ENCODE measurements around the gene CHRNA3. TPM values are rescaled to one million over a fixed set of nuclear protein-coding genes. Genes with fewer than 3 reads are reported as not detected.
"Not testable (repeated sequence)": the region's sequence is repeated elsewhere in the genome, so short reads cannot be mapped to it uniquely, and the experiment has no call there.

Gene CHRNA3
- total RNA-seq, 1 donor from 2014 or later: not detected

DNA sequence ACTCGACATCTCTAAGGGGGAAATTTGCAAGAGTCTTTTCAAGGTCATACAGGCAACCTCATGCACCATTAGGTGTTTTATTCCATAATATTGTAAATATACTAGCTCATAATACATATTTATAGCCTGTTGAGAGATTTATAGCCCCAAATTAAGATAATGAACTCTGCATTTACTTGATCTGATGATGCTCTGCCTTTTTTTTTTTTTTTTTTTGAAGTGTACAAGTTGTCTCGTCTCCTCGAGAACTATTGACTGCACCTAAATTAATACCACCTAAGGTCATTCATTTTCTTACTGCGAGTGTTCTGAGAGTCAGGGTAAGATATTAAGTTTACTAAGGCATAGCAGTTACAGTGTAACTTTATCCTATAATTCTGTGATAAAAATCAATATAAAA is 49.4 kb downstream of the CHRNA3 start:
- no peaks in the 10 kb centered on the region for H3K9me3 Mint-ChIP-seq
- peaks cover 11% of the 10 kb centered on the region for H3K27me3 Mint-ChIP-seq
- no peaks in the 10 kb centered on the region for H3K36me3 Mint-ChIP-seq (ENCODE audit: low read depth)
- no peak for DNase-seq
- no peak overlapping the region for H3K27ac Mint-ChIP-seq
- no peak overlapping the region for H3K4me3 Mint-ChIP-seq
- H3K4me1 Mint-ChIP-seq: peaks cover 5% of the 10 kb centered on the region
- intact Hi-C loops (cut with micrococcal nuclease): no loop called here

DNA sequence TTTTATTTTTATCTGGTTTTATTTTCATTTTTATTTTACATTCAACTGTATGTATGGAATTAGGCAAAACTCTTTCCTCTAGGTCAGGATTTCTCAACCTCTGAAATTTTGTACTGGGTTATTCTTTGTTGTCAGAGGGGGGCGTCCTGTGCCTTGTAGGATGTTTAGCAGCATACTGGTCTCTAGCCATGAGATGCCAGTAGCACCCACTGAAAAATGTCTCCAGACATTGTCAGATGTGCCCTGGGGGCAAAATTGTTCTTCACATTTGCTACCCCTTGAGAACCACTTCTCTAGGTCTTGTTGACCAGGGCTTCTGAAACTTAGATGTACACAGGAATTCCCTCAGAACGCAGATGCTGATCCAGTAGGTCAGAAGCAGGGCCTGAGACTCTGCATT is 50.1 kb downstream of the CHRNA3 start:
- peaks cover 15% of the 10 kb centered on the region for H3K27me3 Mint-ChIP-seq
- peaks cover 11% of the 10 kb centered on the region for H3K4me1 Mint-ChIP-seq
- H3K9me3 Mint-ChIP-seq: no peaks in the 10 kb centered on the region
- H3K36me3 Mint-ChIP-seq (ENCODE audit: low read depth): no peaks in the 10 kb centered on the region
- intact Hi-C loops (cut with micrococcal nuclease): no loop called here
- no peak overlapping the region for H3K27ac Mint-ChIP-seq
- H3K4me3 Mint-ChIP-seq: no peak overlapping the region
- no peak for DNase-seq

DNA sequence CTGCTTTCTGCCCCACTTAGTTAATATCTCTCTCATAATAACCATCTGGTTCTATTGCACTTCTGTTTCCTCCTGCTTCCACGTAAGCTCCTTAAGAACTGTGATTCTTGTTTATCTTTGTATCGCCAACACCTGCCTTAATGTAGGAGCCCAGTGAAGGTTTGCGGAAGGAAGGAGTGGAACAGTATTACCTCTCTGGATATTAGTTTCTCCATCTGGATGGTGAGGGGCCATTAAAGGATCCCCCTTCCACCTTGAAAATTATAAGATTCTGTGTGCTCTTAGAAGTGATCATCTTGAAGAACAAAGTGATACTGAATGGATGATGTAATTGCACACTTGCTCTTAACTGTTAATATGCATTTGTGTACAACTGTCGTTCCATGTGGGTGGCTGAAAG is 53.3 kb downstream of the CHRNA3 start:
- DNase-seq: no peak
- peaks cover 26% of the 10 kb centered on the region for H3K27me3 Mint-ChIP-seq
- no peak overlapping the region for H3K4me3 Mint-ChIP-seq
- intact Hi-C loops (cut with micrococcal nuclease): no loop called here
- no peaks in the 10 kb centered on the region for H3K9me3 Mint-ChIP-seq
- no peaks in the 10 kb centered on the region for H3K36me3 Mint-ChIP-seq (ENCODE audit: low read depth)
- peaks cover 22% of the 10 kb centered on the region for H3K4me1 Mint-ChIP-seq
- no peak overlapping the region for H3K27ac Mint-ChIP-seq

DNA sequence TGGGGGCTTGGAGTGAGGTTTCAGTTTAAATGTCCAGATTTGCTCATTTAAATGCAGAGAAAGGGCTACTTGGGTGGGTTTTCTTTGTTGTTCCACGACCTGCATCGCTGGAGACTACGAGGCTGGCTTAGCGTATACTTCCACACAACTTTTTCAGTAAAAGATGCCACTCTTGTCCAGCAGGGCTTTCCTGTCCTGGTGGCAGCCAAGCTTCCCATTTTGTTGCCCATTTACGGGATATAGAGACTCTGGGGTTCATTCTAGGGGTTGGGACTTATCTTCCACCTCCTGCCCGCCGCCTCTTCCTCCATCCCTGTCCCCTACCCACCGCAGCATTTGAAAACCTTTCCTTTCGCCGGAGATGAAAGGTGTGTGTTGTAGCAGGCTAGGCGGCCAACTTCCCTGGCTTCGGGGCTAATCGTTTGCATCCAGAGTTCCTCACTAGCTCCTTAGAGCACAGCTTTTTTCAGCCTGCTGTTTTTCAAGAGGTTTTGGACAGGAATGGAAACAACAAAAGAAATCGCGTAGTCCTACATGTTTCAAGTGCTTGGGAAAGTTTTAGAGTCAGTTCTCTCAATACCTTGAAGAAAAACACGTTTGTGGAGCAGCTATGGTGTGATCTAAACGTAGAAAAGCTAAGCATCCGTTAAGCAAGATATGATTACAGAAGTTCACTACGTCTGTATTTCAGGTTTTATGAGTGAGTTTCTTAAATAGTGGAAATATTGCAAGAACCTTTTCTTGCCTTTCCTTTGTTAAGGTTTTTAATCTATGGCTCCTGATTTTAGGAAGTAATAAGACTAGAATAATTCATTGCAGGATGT is 54.6 kb downstream of the CHRNA3 start:
- H3K27me3 Mint-ChIP-seq: peaks cover 33% of the 10 kb centered on the region
- peak overlapping the region; percentile 43 for H3K27ac Mint-ChIP-seq
- H3K4me1 Mint-ChIP-seq: peaks cover 23% of the 10 kb centered on the region
- H3K36me3 Mint-ChIP-seq (ENCODE audit: low read depth): no peaks in the 10 kb centered on the region
- no peak for DNase-seq
- H3K4me3 Mint-ChIP-seq: peak overlapping the region; percentile 87
- intact Hi-C loops (cut with micrococcal nuclease): loop anchor here (1.0 kb wide), 1 partner anchor 26 kb away; the partner anchor contains the start of gene PSMA4
- no peaks in the 10 kb centered on the region for H3K9me3 Mint-ChIP-seq

DNA sequence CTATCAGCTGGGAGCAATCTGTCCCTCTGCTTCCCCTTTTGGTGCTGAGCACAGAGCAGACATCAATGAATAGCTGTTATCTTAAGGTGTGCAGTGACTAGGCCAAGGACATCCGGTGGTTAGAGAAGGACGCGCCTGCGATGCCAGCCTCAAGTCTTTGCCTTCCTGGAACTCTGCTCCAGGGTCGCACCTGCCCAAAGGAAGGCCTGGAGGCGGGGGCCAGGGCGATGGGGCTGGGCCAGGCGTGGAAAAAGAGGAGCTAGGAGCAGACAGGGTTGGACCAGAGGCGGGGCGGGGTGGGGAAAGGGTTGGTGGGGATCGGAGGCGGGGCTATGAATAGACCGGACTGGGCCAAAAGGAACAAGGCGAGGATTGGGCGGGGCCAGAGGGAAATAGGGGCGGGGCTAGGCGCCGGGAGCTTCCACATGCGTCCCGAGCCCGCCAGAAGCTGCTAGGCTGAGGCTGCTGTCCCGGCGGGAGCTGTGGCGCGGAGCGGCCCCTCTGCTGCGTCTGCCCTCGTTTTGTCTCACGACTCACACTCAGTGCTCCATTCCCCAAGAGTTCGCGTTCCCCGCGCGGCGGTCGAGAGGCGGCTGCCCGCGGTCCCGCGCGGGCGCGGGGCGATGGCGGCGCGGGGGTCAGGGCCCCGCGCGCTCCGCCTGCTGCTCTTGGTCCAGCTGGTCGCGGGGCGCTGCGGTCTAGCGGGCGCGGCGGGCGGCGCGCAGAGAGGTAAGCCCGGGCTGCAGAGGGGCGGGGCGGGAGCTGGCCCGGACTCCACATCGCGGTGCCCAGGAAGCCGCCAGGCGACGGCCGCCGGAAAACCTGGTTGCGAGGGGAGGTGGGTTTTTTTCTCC is 55.5 kb downstream of the CHRNA3 start, which contains the start of gene CHRNA5:
TSS of gene CHRNA5 (plus strand) at position 424 of the 854 bp plus-strand sequence. CDS start at position 624, 200 bp downstream.
- intact Hi-C loops (cut with micrococcal nuclease): loop anchor here (1.0 kb wide), 1 partner anchor 25 kb away; the partner anchor contains the start of gene PSMA4
- DNase-seq: peak; percentile 87
- peaks cover 33% of the 10 kb centered on the region for H3K27me3 Mint-ChIP-seq
- no peaks in the 10 kb centered on the region for H3K9me3 Mint-ChIP-seq
- peak within 1 kb of the TSS; percentile 87 for H3K4me3 Mint-ChIP-seq
- peak within 1 kb of the TSS; percentile 78 for H3K27ac Mint-ChIP-seq
- no peaks in the 10 kb centered on the region for H3K36me3 Mint-ChIP-seq (ENCODE audit: low read depth)
- peaks cover 23% of the 10 kb centered on the region for H3K4me1 Mint-ChIP-seq

DNA sequence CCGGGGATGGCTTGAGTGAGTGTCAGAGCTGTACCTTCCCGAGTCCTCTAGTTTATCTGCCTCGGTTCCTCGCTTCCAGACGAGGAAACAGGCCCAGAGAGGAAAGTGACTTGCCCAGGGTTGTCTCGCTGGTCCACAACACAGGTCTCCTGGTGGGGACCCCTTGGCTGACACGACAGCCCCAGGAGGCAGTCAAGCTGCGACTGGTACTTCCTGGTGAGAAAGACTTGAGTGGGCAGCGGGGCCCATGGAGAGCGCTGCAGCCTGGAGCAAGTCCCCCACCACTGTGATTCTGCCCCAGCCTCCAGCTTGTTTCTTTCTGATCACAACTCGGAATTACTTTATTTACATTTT is 56.1 kb downstream of the CHRNA3 start:
- intact Hi-C loops (cut with micrococcal nuclease): loop anchor here (1.0 kb wide), 1 partner anchor 24 kb away; the partner anchor contains the start of gene PSMA4
- Mint-ChIP-seq H3K36me3 (ENCODE audit: low read depth) (no peaks in the 10 kb centered on the region), H3K27me3 (peaks cover 33% of the 10 kb centered on the region), H3K4me1 (peaks cover 23% of the 10 kb centered on the region), H3K9me3 (no peaks in the 10 kb centered on the region), H3K27ac (no peak overlapping the region), H3K4me3 (peak overlapping the region; percentile 87)
- no peak for DNase-seq

DNA sequence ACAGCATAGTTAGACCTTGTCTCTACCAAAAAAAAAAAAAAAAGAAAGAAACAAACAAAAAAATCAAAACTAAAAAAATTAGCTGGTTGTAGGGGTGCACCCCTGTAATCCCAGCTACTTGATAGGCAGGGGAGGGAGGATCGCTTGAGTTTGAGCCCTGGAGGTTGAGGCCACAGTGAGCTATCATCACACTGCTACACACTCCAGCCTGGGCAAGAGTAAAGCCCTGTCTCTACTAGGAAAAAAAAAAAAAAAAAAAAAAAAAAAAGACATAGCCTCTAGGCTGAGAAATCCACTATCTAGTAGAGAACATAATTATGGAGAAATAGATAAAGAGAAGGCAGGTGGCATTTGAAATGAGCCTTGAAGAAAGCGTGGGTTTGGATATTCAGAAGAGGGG is 57.7 kb downstream of the CHRNA3 start:
- H3K27me3 Mint-ChIP-seq: peaks cover 37% of the 10 kb centered on the region
- no peak for DNase-seq
- no peaks in the 10 kb centered on the region for H3K36me3 Mint-ChIP-seq (ENCODE audit: low read depth)
- H3K27ac Mint-ChIP-seq: no peak overlapping the region
- peaks cover 23% of the 10 kb centered on the region for H3K4me1 Mint-ChIP-seq
- intact Hi-C loops (cut with micrococcal nuclease): no loop called here
- H3K4me3 Mint-ChIP-seq: no peak overlapping the region
- H3K9me3 Mint-ChIP-seq: no peaks in the 10 kb centered on the region

DNA sequence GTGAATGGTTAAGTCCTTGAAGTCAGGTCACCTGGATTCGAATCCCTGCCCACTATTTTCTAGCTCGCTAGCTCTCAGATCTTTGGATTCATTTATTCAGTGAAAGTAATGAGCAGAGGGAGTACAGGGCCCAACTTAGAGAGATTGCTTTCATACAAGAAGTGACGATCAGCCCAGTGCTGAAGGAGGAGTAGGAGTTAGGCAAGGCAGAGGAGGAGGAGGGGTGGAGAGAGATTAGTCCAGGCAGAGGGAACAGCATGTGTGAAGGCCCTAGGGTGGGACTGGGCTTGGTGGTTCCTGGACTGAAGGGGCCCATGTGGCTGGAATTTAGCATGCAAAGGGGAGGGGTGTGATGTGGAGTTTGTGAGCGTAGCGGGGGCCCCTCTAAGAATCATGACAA is 59.3 kb downstream of the CHRNA3 start:
- no peak for DNase-seq
- no peak overlapping the region for H3K4me3 Mint-ChIP-seq
- peaks cover 19% of the 10 kb centered on the region for H3K4me1 Mint-ChIP-seq
- no peaks in the 10 kb centered on the region for H3K9me3 Mint-ChIP-seq
- H3K36me3 Mint-ChIP-seq (ENCODE audit: low read depth): no peaks in the 10 kb centered on the region
- H3K27ac Mint-ChIP-seq: no peak overlapping the region
- H3K27me3 Mint-ChIP-seq: peaks cover 28% of the 10 kb centered on the region
- intact Hi-C loops (cut with micrococcal nuclease): no loop called here

DNA sequence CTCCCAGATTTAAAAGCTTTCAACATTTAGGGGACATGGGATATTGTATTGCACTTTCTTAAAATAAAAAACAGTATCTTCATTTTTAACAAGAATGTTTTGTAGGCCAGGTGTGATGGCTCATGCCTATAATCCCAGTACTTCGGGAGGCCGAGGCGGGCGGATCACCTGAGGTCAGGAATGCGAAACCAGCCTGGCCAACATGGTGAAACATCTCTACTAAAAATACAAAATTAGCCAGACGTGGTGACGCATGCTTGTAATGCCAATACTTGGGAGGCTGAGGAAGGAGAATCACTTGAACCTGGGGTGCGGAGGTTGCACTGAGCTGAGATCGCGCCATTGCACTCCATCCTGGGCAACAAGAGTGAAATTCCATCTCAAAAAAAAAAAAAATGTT is 60.6 kb downstream of the CHRNA3 start:
- H3K4me3 Mint-ChIP-seq; H3K27ac Mint-ChIP-seq; intact Hi-C loops (cut with micrococcal nuclease); DNase-seq; H3K9me3 Mint-ChIP-seq; H3K36me3 Mint-ChIP-seq (ENCODE audit: low read depth): not testable (repeated sequence)
- H3K27me3 Mint-ChIP-seq: peaks cover 23% of the 10 kb centered on the region
- H3K4me1 Mint-ChIP-seq: peaks cover 10% of the 10 kb centered on the region

DNA sequence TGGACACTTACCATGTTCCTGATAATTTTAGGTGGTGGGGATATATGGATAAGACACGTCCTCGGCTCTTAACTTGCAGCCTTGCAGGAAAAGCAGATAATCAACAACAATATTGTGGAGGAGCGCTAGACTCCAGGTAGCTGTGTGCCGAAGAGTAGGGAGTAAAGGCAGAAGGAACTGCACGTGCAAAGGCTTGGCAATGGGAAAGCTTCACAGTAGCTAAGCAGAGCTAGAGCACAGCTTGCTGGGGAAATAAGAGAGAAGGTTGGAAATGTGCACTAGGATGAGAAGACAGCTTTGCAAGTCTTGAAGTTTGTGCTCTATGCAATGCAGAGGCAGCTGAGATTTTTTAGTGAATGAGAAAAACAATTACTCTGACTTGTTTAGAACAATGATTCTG is 68.2 kb downstream of the CHRNA3 start:
- intact Hi-C loops (cut with micrococcal nuclease): no loop called here
- Mint-ChIP-seq H3K27ac (no peak overlapping the region), H3K4me3 (no peak overlapping the region), H3K9me3 (no peaks in the 10 kb centered on the region), H3K4me1 (peaks cover 2% of the 10 kb centered on the region), H3K36me3 (ENCODE audit: low read depth) (peaks cover 24% of the 10 kb centered on the region), H3K27me3 (peaks cover 4% of the 10 kb centered on the region)
- DNase-seq: no peak

DNA sequence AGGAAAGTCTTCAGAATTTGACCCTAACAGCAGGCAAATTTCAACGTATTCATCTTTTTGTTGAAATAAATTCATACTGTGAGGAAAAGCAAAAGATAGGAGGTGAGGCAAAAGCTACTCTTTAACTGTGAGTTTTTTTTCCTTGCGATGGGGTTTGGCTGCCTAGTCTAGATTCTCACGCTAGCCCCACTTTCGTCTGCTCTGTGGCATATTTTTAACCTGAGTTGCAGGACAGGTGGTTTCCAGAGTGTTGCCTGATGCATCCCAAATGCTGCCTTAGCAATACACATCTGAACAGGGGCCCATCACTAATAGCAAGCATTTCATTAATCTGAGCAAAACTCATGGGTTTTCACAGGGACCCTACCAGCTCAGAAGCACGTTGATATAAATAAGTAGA is 68.9 kb downstream of the CHRNA3 start:
- H3K4me1 Mint-ChIP-seq: peaks cover 2% of the 10 kb centered on the region
- no peak overlapping the region for H3K27ac Mint-ChIP-seq
- peaks cover 4% of the 10 kb centered on the region for H3K27me3 Mint-ChIP-seq
- no peaks in the 10 kb centered on the region for H3K9me3 Mint-ChIP-seq
- peaks cover 26% of the 10 kb centered on the region for H3K36me3 Mint-ChIP-seq (ENCODE audit: low read depth)
- H3K4me3 Mint-ChIP-seq: no peak overlapping the region
- no peak for DNase-seq
- intact Hi-C loops (cut with micrococcal nuclease): no loop called here

DNA sequence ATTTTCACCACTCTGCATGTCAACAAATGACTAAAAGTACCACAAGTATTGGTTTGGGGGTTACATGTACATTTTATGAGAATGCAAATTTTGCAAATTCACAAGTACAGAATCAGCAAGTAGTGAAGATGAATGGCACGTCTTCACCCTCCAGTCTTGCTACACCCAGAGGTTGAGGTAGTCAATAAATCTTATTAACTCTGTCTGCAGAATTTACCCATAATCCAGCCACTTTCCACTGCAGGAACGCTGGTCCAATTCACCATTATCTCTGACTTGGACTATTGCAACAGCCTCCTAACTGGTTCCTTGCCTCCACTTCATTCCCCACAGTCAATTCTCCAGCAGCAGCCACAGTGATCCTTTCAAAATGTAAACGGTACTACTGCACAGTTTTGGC is 70.0 kb downstream of the CHRNA3 start:
- intact Hi-C loops (cut with micrococcal nuclease): no loop called here
- no peak for DNase-seq
- Mint-ChIP-seq H3K36me3 (ENCODE audit: low read depth) (peaks cover 37% of the 10 kb centered on the region), H3K4me3 (no peak overlapping the region), H3K27me3 (peaks cover 4% of the 10 kb centered on the region), H3K4me1 (peaks cover 3% of the 10 kb centered on the region), H3K27ac (no peak overlapping the region), H3K9me3 (no peaks in the 10 kb centered on the region)

DNA sequence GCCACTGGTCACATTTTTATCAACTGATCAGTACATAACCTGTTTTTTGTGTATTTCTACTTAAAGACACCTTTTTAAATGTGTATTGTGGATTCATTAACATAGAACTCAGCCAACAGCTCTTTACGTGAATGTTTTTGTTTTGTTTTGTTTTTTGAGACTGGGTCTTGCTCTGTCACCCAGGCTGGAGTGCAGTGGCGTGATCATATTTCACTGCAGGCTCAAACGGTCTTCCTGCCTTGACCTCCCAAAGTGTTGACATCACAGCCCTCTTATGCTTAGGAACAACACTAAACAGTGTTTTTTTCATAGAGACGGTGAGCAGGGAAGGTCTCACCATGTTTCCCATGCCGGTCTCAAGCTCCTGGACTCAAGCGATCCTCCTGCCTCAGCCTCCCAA is 70.6 kb downstream of the CHRNA3 start:
- no peak for DNase-seq
- no peaks in the 10 kb centered on the region for H3K9me3 Mint-ChIP-seq
- H3K4me3 Mint-ChIP-seq: no peak overlapping the region
- H3K36me3 Mint-ChIP-seq (ENCODE audit: low read depth): peaks cover 43% of the 10 kb centered on the region
- H3K27ac Mint-ChIP-seq: no peak overlapping the region
- H3K27me3 Mint-ChIP-seq: peaks cover 4% of the 10 kb centered on the region
- intact Hi-C loops (cut with micrococcal nuclease): no loop called here
- peaks cover 5% of the 10 kb centered on the region for H3K4me1 Mint-ChIP-seq
